IPS-NIHi11 (cell line): Measurements from ENCODE around the gene TMPRSS3.

Experiments used
- DNase-seq: peaks from one replicate; pipeline ENCODE4 v3.0.0; 2012; ENCODE audit warnings: mixed read lengths, low spot score

TMPRSS3 gene

DNA sequence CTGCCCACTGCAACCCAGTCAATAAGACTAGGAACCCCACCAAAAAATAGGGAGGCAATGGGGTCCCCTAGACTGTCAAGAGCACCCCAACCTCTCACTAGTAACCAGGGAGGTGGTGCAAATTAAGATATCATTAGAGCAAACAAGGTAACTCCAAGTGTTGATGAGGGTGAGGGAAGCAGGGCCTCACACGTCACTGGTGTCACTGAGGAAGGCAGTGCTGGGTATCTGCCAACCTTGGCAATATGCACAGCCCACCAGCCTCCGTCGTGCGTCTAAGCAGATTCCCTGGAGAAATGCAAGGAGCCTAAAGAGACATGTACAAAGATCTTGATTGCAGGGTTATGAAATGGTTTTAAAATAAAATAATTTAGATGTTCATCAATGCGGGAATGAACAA, 11.6 kb upstream of the TMPRSS3 start:
- DNase-seq, result no peak

DNA sequence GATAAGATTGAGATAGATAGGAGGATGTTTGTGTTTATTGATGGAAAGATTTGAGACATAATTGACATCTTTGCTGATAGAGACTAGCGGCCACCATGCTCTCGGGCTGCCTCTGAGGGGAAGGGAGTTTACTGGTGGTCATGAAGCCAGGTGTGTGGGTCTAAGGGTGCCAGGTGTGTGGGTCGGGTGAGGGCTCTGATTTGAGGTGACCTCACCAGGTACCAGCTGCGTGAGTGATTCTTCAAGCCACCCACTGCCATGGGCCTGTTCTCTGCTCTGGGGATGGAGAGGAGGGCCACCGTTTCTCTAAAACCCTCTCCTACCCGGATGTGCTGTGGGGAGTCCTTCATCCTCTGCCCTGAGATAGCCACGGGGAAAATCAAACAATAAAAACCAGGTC, 11.0 kb upstream of the TMPRSS3 start:
- DNase-seq, result no peak

DNA sequence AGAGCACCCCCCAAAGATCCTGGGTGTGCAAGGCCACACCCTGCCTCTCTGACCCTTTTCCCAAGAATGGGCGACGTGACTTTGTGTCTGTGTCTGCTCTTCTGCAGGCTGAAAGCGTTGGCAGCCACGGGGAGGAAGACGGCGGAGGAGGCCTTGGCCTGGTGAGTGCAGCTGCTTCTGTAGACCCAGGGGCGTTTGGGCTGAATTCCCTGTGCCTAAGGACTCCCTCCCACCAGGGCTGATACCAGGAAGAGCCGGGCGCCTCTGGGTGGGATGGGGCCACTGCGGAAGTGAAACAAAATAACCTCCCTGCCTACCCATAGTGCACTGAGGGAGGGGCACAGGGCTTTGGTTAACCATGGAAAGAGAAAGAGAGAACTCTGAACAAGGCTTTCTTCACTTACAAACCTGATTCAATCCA, 10.4 kb upstream of the TMPRSS3 start:
- no peak for DNase-seq

DNA sequence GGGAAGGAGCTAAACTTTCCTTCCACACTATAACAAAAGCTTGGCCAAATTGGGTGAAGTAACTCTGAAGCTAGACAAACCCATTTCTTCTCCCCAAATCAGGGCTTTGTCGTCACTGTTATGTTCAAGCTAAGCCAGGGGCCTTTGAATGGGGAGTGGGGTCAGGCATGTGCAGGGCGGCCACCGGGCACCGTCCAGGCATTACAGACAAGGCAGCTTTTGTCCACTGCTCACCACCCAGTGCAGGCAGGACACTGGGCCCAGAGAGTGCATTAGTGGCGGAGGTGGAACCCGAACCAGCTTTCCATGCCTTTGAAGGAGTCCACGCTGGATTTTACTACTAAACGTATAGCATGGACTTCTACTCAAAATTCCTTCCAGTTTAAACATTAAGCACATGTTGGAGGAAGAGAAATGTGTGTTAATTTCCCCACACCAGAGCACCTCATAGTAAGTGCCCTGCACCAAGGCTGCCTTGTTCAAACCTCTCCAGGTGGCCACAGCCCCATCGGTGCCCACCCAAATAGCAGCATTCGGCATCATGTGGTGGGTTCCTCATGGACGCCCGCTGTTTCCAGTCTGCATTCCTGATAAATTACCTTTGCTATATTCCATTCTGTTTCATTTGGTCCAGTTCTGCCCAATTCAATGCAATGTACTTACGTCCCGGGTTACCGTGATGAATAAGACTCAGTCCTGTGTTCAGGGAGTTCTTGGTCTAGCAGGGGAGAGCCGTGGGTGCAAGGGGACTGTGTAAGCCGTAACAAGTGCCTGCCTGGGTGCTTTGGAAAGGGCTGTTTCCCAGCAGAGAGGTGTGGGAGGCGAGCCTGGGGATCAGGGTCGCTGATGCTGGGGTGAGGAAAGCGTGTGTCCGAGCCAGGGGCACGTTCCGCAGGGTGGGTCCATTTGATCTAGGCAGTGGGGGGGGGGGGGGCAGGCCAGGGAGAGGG, 9.5 kb upstream of the TMPRSS3 start:
- no peak for DNase-seq

DNA sequence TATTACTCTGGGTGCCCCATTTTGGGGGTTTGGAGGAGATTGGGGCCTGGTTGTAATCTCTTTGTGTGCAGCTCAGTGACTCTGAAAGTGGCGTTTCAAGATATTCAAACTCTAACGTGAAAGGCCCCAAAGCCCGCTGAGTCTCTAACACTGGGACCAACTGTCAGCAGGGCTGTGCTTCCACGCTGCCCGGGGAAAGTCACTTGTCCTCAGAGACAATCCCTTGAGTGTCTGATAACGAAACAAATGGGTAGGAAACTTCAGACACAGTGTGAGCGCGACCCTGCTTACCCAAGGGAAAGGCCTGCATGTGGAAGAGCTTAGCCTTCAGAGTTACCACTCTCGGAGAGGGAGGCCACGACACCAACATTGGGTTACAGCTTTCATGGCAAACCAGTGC, 8.7 kb upstream of the TMPRSS3 start:
- no peak for DNase-seq

DNA sequence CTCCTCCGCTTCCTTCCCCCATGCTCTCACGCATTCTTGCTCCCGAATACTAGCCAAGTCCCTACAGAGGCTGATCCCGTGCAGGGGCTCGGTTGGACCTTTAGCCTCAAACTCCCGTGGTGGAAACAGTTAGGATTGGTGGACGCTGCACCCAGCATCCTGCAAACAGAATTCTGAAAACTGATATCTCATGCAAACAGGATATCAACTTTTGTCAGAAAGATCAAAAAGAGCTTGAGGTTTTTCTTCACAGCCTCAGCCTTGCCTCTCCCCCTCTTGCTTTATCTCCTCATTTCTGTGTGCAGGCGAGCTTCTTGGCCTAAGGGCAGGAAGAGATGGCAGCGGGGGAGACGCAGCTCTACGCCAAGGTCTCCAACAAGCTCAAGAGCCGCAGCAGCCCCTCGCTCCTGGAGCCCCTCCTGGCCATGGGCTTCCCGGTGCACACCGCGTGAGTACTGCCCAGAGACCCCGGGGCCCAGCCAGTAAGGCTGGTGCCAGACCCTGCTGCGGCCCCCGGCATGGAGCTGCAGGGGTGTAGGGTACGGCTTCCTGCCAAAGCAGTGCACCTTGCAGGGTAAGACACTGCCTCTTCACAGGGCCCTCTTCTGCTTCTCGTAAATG, 7.9 kb upstream of the TMPRSS3 start, which contains the start of gene UBASH3A:
Gene UBASH3A (plus strand): TSS at position 292 of the 621 bp plus-strand sequence. CDS start 44 bp downstream, at position 336.
- no peak for DNase-seq

DNA sequence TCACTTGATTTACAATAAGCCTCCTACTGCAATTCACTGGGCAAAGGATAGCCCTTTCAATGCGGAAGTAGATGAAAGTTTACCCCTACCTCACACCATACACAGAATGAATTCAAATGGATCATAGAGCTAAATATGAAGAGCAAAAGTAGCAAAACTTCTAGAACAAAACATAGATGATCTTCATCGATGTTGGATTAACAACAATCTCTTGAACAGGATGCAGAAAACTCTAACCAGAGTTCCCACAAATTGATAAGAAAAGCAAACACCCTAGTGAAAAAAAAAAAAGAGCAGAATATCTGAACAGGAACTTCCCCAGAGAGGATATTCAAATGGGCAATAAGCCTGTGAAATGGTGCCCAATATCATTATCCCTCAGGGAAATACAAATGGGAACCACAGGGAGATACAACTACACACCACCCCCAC, 6.0 kb upstream of the TMPRSS3 start:
- no peak for DNase-seq

DNA sequence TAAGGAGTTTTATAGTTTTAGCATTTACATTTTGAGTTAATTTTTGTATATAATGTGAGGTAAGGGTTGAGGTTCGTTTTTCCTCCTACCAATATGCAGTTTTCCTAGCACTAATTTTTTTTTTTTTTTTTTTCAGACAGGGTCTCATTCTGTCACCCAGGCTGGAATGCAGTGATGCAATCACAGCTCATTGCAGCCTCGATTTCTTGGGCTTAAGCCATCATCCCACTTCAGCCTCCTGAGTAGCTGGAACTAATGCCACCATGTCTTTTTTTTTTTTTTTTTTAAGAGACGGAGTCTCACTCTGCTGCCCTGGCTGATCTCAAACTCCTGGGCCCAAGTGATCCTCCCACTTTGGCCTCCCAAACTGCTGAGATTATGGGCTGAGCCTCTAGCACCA, 5.3 kb upstream of the TMPRSS3 start:
- no peak for DNase-seq

DNA sequence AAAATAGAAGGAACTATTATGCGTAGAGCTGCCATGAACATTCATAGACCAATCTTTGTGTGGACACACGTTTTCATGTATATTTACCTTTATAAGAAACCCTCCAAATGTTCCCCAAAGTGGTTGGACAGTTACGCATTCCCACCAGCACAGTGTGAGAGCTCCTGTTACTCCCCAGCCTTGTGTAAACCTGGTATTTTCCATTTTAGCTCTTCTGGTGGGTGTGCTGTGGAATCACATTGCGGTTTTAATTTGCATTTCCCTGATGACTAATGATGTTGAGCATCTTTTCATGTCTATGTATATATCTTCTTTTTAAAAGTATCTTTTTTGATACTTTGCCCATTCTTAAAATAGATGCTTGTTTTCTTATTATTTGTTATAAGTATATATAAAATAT, 4.7 kb upstream of the TMPRSS3 start:
- no peak for DNase-seq

DNA sequence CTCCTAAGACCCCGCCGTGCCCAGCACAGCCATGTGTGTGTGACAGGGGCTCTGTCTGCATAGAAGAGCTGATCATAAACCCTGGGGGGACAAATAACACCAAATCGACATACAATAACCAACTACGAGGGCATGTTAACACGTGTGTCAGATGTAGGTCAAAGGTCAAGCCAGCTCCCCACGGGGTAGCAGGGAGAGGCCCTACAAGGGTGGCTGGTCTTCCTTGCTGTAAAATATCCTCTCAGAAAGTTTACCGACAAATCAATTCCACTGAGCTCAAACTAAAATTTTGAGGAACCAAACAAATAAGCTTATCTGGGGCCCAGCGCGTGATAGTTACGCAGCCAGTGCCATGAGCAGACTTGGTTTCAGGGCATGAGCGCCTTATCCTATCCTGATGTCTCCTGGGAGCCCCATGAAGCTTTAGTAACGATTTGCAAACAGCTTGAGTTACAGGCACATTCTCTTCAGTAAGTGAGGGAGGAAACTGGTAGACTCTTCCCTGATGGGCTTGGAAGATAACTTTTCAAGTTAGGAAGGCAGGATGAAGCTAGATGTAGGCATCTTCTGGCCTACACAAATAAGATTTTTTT, 2.7 kb upstream of the TMPRSS3 start:
- DNase-seq, result no peak

DNA sequence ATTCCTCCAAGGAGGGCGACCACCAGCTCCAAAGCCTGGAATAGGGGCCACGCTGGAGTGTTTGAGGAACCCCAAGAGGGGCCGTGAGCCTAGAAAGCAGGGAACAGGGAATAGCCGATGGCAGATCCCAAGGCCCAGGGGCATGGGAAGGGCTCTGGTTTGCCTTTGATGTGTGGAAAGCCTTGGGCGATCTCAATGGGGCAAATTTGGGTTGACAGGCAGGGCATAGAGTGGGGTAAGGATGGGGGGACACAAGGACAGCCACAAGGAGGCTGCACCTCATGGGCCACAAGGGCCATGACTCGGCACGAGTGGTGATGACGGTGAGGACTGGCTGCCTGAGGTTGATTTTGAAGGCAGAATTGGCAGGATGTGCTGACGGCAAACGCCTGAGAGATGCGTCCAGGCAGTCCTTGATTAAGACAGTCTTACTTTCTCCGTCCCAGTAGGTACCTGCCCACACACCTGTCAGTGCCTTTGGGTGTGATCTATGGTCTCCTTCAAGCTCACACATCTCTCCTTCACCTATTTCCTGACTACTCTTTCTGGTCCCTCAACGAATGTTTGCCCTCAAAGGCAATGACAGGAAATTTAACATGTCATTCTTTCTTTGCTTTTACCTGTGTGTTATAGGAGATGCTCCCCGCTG, 2.0 kb upstream of the TMPRSS3 start:
- DNase-seq, result no peak

DNA sequence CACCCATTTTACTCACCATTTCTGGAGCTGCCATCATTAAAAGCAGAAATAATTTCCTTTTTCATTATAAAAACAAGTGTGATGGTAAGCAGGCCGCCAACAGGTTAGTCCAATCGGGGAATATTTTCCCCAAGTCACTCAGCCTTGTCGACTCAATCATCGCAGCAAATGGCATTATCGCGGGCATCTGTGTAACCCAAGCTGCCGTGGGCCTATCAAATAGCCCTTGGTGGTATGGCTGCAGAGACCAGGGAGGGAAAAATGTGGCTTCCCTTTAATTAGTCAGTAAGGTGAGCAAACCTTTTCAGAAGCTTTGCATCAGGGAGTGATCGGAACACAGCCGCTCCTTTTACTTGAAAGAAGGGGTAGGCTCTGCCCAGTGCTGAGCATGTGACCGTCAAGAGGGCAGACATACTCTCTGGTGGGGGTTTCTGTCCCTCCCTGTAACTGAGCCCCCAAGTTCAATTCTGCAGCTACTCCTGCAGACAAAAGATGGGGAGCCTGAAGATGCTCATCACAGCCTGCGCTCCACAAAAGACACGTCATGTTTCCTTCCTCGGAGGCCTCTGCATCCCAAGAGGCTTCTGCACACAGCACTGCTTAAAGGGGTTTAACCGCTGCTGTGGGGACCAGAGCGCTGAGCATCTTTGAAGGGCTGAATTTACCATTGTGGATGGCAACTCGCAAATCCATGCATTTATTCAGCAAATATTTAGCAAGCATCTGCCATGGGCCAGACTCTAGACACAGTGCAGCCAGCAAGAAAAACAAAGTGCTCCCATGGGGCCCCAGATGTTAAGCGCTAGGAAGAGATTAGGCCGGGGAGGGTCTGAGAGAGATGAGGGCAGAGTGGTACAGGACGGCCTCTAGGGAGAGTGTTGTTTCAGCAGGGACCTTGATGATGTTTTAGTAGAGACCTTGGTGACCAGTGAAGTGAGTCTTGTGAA, 1.2 kb upstream of the TMPRSS3 start:
- no peak for DNase-seq

DNA sequence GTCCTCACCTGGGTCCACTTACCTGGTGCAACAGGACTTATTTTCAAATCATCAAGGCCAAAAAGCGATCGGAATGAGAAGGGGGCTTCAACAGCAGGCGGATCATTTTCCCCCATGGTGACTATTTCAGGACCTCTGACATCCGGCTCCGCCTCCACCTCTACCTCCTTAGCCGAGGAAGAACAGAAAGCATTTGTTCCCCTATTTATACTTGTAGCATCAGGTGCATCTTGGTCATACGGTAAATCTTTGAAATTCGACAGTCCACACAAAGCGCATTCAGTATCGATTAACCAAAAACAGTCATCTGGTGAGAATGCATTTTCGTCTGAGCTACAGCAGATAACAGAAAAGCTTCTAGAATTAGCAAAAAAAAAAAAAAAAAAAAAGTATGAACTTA, 550 bp downstream of the TMPRSS3 start:
- no peak for DNase-seq

DNA sequence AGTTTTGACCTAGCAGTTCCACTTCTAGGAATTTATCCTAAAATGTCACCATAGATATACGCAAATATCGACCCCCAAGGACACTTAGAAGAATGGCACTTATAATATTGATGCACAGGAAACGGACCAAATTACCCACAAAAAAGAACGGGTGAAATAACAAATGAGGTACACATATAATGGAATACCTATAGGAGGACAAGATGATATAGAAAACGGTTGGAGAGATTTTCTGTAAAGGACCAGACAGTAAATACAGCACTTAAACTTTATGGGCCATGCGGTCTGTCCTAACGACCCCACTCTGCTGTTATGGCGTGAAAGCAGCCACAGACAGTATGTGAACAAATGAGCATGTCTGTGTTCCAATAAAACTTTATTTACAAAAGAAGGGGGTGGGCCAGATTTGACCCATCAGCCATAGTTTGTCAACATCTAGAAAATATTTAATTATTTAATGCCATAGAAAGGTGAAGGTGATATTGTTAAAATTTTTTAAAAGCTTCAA, 2.4 kb downstream of the TMPRSS3 start:
- DNase-seq, result no peak

DNA sequence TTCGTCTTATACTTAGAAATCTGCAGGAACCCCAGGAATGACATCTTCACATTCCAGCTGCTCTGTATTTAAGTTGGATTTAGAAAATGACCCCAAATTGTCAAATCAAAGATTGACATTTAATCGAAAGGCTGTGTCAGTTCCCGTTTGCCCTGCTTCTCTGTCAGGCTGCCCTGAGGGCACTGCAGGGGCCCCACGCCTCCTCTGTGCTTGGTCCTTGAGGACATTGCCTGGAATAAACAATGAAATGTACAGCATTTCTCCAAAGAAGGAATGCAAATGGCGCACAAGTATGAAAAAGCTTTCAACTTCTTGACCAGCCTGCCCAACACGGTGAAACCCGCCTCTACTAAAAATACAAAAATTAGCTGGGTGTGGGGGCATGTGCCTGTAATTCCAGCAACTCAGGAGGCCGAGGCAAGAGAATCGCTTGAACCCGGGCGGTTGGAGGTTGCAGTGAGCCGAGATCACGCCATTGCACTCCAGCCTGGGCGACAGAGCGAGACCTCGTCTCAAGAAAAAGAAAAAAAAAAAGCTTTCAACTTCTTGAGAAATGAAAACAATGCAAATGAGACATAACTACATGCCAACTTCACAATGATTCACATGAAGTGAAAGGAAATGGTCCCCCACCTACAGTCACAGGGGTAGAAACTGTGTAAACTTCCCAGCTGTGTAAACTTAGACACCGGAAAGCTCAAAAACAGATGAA, 3.0 kb downstream of the TMPRSS3 start:
- DNase-seq, result no peak

DNA sequence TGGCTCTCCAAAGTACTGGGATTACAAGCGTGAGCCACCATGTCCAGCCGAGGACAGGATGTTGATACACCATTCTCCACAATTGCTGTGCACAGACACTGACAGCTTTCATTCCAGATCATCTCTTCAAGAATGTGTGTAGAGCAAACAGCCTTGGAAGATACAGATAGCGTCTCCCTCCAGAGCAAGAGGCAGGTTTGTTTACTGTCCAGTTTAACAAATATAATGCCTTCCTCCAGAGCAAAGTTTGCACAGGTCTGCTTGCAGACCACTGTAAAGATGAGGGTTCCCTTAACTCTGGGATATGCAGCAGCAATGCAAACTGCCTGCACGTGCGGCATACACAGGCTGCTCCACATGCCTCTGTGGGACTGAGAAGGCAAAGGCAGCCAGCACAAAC, 4.6 kb downstream of the TMPRSS3 start:
- DNase-seq, result no peak

DNA sequence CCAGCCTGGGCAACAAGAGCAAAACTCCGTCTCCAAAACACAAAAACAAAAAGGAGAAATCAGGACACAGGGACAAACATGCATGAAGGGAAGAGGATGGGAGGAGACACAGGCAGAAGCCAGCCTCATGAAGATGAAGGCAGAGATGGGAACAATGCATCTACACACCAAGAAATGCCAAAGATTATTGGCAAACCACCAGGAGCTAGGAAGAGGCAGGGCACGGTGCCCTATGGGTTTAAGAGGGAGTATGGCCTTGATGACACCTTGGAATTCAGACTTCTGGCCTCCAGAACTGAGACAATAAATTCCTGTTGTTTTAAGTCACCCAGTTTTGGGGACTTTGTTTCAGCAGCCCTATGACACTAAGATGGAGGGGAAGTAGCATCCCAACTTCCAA, 5.2 kb downstream of the TMPRSS3 start:
- DNase-seq, result no peak

DNA sequence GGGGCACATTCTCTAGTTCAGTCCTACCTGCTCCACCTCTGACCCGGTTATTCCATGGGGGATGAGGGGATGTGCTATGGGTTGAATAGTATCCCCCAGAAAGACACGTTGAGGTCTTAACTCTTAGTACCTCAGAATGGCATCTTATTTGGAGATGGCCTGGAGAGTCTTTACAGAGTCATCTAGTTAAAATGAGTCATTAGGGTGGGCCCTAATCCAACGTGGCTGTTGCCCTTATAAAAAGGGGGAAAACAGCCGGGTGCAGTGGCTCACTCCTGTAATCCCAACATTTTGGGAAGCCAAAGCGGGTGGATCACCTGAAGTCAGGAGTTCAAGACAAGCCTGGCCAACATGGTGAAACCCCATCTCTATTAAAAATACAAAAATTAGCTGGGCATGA, 5.7 kb downstream of the TMPRSS3 start:
- no peak for DNase-seq

DNA sequence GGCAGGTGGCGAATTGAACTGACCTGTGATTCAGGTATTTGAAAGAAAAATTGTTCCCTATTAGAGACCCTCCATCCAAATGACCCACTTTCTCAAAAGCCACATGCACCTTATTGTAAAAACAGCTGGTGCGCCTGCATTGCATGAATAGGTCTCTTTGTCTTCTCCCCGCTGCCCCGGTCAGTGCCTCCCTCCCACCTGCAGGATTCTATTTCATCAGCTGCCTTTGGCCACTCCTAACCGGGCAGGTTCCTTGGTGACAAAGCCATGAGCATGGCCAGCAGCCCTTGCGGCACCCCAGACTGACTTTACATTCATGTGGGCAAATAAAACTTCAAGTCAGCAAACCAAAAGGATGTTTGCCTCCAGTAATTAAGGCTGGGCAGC, 6.4 kb downstream of the TMPRSS3 start:
- peak; percentile 77 for DNase-seq

DNA sequence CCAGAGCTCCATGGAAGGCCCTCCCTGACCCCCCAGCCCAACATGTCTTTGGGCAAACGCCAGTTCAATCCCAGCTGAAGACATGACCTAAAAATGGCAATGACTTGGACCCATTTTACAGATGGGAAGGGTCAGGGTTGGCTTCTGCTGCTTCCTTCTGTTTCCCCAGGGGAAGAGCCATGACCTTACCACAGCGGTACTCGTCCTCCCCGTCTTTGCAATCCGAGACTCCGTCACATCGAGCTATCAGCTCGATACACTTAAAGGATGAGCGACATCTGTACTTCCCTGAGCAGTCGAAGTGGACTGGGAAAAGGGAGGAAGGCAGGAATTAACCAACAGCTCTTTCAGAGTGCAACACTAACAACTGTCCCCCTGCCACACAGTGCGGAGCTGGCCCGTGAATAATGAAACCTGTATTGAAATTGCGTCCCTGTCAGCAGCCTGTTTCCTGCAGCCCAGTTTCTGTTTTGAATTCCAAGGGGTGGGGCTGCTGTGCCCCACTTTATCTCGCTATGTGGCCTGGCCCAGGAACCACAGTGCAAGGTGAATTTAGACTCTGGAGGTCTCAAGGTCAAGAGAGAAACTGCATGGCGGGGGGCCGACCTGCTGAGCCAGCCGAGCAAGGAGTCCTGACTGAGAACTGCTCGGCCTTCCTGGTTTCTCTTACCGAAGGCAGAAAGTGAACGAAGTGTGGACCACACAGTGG, 7.0 kb downstream of the TMPRSS3 start:
- DNase-seq, result peak; percentile 49
